Raji (cell line): ENCODE results near the gene KPNA2.
"Not testable (repeated sequence)": the region's sequence is repeated elsewhere in the genome, so short reads cannot be mapped to it uniquely, and the experiment has no call there.

Experiments used
- POLR2A ChIP-seq: IDR thresholded peaks from 2 replicates; pipeline ENCODE4 v1.6.1; 2011; ENCODE audit warnings: low read depth, low read length, control low read depth; ENCODE audit not compliant: insufficient read depth

KPNA2 gene

DNA sequence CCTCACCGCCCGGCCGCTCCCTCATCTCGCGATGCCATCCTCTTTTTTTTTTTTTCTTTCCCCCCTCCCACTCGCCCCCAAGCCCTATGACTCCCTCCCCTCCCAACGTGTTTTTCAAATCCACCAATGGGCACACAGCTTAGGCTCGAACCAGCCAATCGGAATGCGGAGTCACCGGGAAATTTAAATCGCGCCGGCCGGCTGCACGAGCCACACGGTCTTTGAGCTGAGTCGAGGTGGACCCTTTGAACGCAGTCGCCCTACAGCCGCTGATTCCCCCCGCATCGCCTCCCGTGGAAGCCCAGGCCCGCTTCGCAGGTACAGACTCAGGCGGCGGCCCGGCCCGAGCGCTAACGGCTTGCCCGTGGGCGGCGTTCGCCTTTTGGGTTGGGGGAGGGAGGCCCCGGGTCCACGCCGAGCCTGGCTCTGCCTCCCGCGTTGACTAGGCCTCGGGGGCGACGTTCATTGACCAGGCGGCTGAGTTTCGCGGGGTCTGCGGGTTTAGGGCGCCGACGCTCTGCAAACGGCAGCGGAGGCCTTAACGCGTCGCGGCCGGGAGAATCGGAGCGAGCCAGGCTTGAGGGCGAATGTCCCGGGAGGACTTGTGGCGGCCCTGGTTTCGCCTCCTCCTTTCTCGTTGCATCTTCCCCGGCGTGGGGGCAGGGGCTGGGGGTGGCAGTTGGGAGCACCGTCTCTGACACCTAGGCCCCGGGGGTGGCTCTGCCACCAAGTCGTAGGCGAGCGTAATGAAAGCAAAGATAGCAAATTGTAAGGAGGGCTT is at the start of gene KPNA2:
Gene KPNA2 (plus strand): TSS at position 213 of the 781 bp plus-strand sequence. CDS start 1,398 bp downstream, outside the sequence.
- TF ChIP-seq POLR2A: peak; percentile 93

DNA sequence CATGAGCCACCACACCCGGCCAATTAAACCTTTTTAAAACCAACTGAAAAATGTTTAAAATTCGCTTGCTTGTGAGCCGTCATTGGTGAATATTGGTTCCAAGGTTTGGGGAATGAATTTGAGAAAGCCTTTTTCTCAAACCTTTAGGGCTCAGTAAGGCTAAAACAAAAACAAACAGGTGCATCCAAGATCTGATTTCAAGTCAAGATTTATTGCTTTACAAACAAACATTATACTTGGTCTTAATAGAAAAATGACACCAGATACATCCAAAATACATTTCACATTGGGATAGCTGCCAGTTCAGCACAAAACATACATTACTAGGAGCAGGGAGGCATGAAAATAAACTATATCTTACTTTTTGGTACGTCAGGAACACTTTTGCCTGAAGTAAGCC is 44.6 kb upstream of the KPNA2 start:
- no peak for TF ChIP-seq POLR2A

DNA sequence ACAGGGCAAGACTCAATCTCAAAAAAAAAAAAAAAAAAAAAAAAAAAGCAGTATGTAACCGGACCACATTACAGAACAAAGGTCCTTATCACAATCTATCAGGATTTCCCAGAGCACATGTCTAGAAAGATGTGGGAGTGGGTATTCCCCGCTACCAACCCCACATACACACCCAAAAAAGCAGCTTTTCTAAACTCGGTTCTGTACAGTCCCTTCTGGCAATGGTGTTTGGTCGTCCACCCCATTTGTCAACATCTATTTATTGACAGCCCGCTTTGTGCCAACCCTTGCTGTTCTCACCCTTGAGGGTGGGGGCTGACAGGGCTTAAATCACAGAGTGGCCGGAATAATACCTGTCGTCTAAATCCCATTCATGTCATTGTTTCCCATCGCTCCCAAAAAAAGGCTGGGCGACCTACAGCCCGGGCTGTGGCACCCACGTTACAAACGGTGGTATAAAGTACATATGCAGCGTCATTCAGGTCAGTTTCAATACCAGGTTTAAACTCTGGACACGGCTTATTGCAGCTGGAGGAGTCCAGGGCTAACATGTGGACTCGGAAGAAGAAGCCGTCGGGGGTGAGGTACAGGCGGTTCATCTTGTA is 42.9 kb upstream of the KPNA2 start:
- TF ChIP-seq POLR2A: no peak

DNA sequence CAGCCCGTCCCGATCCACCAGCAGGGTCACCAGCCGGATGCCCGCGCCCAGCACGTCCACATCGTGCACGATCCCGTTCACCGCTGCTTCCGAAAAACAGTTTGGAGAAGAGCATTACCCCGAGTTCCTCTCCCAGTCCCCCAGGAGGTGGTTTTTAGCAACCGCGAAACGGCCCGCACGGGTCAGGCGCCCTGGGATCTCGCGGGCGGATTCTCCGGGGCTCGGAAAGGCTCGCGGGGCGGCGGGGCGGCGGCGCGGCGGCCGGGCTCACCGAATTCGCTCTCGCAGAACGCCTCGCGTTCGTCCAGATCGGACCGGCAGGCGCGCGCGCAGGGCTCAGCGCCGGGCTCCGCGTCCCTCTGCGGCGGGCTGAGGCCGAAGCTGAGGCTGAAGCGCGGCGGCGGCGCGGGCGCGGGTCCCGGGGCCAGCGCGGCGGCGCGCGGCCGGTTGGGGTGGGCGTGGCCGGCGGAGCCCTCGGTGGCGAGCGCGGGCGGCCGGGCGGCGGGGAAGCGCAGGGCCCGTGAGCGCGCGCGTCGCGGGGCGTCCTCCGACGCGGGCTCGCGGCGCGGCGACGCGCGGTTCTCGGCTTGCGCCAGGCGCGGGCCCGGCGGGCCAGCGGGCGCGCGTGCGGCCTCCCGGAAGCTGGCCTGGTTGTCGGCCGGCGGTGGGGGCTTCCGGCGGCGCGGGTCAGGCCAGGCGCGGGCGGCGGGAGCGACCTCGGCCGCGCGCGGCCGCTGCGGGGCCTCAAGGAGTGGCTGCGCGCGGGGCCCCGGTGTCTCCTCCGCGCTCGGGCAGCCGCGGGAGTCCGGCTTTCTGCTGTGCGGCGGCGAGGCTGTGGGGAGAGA is 42.2 kb upstream of the KPNA2 start:
- TF ChIP-seq POLR2A: peak; percentile 61

DNA sequence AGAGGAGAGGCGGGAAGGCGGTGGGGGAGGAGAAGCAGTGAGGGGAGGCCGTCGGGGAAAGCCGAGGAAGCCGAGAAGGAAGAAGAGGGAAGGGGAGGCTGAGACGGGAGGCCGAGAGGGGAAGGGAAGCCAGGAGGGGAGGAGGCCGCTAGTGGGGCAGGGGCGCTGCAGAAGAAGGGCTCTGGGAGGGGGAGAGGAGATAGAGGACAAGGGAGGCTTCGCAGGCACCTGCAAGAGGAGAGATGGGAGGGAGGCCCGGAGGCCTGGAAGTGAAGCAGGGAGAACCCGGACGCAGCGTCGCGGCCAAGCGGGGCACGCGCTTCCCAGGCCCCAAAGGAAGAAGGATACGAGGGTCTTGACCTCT is 41.6 kb upstream of the KPNA2 start:
- no peak for TF ChIP-seq POLR2A

DNA sequence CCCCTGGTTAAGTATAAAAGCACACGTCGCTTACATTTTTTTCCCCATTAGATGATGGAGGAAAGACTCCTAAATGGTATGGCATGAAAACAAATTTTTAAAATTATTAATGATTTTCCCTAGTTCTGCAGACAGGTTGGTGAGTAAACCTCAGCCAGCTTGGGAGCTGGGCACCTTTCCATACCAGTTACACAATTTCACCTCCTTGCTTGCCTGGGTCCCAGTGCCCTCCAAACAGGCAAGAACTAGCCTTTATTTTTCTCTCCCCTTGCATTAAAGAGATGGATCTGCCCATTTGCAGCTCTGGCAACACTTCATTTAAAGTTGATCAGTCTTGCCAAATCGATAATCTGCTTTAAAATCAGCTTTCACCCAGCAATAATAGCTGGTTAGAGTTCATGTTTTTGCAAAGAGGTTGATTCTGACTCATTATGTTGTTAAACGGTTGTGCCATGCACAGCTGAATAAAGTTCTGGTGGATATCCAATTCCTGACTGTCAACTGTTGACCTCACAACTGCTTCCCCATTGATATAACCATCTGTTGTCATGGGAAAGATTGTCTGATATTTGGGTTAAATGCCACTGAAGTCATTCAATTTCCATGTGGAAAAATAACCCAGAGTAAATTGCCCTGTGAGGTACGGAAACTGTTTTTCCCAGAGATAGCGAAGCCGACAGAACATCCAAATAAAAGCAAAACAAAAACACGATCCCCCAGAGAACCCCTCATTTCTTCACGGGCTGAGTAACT is 40.5 kb upstream of the KPNA2 start:
- TF ChIP-seq POLR2A: no peak

DNA sequence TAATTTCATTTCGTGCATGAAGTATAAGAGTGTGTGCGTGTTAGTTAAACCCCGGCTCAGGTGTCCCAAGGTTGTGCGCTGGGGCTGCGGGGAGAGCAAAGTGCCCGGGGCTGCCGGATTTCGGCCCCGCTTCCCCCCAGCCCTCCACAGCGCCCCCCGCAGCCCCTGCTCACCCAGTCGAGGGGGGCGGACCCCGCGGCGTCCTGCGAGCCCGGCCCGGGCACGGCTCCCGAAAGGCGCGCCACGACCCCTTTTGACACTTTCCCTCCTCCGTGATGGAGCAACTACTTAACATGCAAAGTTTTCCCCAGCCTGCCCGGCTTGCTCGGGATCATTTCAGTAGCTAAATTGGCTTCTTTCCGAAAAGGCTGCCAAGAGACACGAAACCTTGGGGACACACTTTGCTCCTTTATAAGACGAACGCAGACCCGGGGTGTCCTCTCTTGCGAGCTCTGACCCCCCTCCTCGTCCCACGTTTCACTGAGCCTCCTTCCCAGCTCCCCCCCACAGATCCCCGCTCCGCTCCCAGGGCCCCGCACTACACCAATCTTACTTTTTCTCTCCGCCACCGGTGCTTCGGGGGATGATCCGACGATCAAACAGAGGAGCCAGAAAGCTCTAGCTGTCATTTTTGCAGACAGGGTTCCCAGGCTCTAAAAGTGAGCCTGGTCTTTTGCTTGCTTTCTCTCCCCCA is 39.8 kb upstream of the KPNA2 start:
- TF ChIP-seq POLR2A: no peak

DNA sequence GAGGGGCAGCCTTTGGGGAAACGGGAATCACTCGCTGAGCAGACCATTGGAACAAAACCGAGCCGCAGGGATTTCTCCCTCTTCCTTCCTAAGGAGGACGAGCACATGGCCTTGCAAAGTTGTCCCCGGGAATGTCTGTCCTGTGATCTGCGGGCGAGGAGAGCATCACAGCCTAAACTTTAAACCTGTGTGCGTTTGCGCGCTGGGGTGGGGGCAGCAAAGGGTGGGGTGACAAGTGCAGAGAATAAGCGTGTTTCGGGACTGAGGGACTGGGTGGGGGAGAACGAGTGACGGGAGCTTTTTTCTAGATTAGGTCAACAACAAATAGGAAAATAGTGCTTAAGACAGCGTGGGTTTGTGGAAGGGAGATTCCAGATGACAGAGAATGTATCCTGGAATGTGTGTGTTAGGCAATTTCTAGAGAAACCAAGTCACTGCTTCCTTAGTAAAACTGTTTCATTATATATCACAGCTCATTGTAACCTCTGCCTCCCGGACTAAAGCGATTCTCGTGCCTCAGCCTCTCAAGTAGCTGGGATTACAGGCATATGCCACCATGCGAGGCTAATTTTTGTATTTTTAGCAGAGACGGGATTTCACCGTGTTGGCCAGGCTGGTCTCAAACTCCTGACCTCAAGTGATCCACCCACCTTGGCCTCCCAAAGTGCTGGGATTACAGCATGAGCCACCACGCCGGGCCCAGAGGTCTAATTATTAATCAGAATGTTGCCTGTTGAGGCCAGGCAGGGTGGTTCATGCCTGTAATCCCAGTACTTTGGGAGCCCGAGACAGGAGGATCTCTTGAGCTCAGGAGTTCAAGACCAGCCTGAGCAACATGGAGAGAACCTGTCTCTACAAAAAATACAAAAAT is 39.0 kb upstream of the KPNA2 start, which contains the start of gene C17orf58:
Gene C17orf58 (minus strand): TSS at position 169 of the 871 bp plus-strand sequence. CDS start 271 bp downstream, outside the sequence.
- not testable (repeated sequence) for TF ChIP-seq POLR2A

DNA sequence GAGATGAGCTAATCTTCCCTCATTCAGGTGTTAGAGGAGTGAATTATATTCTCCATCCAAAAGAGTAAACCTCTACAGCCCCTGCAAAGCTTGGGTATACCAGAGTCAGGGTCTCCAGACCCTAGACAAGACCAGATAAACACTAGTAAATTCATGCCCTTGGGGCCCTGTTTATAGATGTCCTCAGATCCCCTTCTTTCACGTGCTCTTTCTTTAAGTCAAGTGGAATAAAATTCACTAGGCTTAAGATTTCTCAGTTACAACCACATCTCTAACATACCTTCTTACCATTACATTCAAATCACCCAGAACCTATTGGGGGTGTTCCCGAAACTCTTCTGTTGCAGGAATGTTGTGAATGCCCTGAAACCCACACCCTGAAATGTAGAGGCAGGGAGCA is 37.1 kb upstream of the KPNA2 start:
- TF ChIP-seq POLR2A: no peak

DNA sequence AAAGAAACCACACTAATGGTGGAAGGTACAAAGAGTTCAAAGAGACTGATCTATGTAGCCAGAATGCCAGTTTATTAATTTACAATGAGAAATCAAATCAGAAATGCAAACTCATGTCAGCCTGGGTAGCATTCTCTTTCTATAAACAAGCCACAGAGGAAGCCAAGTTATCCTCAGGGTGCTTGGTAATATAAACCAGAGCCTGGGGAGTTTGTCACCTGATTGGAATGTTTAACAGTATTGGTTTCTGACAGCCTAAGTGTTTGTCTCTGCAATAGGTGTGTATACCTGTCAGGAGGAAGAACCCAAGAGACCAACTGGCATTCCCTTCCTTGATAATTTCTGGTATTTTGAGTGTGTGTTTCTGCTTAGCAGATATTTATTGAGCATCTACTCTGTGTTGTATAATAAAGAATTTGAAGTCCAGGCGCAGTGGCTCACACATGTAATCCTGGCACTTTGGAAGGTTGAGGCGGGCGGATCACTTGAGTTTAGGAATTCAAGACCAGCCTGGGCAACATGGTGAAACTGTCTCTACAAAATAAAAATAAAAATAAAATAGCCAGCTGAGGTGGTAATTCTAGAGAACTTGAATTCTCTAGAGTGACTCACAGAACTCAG is 36.1 kb upstream of the KPNA2 start:
- TF ChIP-seq POLR2A: no peak

DNA sequence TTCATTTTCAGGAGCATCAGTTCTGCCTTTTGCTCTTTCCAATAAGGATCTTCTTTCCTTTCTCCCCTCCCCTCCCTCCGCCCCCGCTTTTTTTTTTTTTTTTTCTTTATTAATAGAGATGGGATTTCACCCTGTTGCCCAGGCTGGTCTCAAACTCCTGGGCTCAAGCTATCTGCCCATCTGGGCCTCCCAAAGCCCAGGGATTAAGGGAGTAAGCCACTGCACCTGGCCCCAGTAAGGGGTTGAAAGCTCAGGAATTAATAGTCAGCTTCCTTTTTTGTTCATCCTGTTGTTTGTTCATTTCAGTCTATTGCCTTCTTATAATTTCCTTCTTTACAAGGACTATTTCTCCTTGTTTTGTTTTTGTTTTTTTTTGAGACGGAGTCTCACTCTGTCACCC is 31.3 kb upstream of the KPNA2 start:
- no peak for TF ChIP-seq POLR2A

DNA sequence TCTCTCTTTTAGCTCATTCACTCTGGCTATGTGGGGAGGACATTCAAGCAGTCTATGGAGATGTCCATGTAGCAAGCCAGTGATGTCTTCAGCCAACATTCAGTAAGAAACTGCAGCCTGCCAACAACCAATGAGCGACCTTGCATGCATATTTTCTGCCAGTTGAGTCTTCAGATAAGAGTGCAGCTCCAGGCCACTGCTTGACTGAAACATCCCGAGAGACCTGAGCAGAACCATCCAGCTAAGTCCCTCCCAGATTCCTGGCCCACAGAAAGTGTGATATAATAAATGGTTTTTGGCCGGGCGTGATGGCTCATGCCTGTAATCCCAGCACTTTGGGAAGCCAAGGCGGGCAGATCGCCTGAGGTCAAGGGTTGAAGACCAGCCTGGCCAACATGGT is 28.7 kb upstream of the KPNA2 start:
- no peak for TF ChIP-seq POLR2A

DNA sequence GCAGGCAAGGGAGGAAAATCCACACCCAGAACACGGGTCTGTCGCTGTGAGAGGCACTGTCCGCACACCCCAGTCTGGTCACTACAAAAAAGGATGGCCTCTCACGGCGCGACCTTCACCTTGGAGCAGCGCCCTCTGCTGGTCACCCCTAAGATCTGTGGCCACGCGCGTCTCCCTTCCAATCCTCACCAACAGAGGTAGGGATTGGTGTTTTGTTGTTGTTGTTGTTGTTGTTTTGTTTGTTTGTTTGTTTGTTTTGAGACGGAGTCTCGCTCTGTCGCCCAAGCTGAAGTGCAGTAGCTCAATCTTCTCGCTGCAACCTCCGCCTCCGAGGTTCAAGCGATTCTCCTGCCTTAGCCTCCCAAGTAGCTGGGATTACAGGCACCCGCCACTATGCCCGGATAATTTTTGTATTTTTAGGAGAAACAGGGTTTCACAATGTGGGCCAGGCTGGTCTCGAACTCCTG is 24.3 kb upstream of the KPNA2 start:
- no peak for TF ChIP-seq POLR2A

DNA sequence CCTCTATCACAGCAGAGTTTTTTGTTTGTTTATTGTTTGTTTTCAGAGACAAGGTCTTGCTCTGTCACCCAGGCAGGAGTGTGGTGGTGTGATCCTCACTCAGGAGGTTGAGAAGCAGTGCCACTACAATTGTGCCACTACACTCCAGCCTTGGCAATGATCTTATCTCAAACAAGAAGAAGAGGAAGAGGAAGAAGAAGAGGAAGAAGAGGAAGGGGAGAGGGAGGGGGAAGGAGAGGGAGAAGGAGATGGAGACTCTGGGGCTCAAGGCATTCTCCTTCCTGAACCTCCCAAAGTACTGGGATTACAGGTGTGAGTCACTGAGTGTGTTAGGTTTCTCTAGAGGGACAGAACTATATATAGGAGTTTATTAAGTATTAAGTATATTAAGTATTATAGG is 22.1 kb upstream of the KPNA2 start:
- no peak for TF ChIP-seq POLR2A
